Ascending aorta (tissue), 2 donors: ENCODE data around the gene NPS. TPM values are rescaled to one million over a fixed set of nuclear protein-coding genes. Genes with fewer than 3 reads are reported as not detected.

Experiments used
- DNase-seq, 2 donors: peaks; one replicate each; pipeline ENCODE4 v3.0.0-alpha.2; 2019; ENCODE audit warnings: low spot score in 2 of 2
- H3K27ac ChIP-seq, 2 donors: fragments of 200-600 bp; sonication (generic); one replicate each; pipeline ENCODE4 v1.5.1; 2016 to 2017; ENCODE audit warnings: mild to moderate bottlenecking in 1 of 2
- H3K27me3 ChIP-seq: fragments of 200-600 bp; sonication (generic); one replicate; pipeline ENCODE4 v1.5.1; 2017
- H3K36me3 ChIP-seq, 2 donors: fragments of 200-600 bp; sonication (generic); one replicate each; pipeline ENCODE4 v1.5.1; 2016
- H3K4me1 ChIP-seq, 2 donors: fragments of 200-600 bp; sonication (generic); one replicate each; pipeline ENCODE4 v1.5.1; 2016 to 2017; ENCODE audit warnings: mild to moderate bottlenecking in 1 of 2
- H3K4me3 ChIP-seq, 2 donors: fragments of 200-600 bp; sonication (generic); one replicate each; pipeline ENCODE4 v1.5.1; 2016 to 2017; ENCODE audit warnings: mild to moderate bottlenecking in 1 of 2
- H3K9me3 ChIP-seq, 2 donors: fragments of 200-600 bp; sonication (generic); one replicate each; pipeline ENCODE4 v1.5.1; 2016
- intact Hi-C: fragments of 100-400 bp; cut with DNase I; formaldehyde crosslinking; loops from one replicate; pipeline ENCODE4 v1.15.1; 2023
- total RNA-seq: library from RNA; depleted of rRNA; stranded (reverse); fragments of >200 nt; gene quantifications from one replicate; pipeline ENCODE4 v1.1.0, GENCODE V29; 2016
- TF ChIP-seq, protein P1 (sequence below), 3 experiments: fragments of 200-600 bp in 2 of 3; fragments of 450-650 bp in 1 of 3; sonication (generic) in 2 of 3; IDR thresholded peaks; one replicate each; pipeline ENCODE4 v1.5.1; 2016 to 2019; ENCODE audit warnings: antibody characterized with exemption in 3 of 3, mild to moderate bottlenecking in 1 of 3, moderate library complexity in 1 of 3

NPS gene
- total RNA-seq = not detected

- intact Hi-C loops = no loop called here
- DNase-seq = no peak
- TF ChIP-seq, protein P1, sequence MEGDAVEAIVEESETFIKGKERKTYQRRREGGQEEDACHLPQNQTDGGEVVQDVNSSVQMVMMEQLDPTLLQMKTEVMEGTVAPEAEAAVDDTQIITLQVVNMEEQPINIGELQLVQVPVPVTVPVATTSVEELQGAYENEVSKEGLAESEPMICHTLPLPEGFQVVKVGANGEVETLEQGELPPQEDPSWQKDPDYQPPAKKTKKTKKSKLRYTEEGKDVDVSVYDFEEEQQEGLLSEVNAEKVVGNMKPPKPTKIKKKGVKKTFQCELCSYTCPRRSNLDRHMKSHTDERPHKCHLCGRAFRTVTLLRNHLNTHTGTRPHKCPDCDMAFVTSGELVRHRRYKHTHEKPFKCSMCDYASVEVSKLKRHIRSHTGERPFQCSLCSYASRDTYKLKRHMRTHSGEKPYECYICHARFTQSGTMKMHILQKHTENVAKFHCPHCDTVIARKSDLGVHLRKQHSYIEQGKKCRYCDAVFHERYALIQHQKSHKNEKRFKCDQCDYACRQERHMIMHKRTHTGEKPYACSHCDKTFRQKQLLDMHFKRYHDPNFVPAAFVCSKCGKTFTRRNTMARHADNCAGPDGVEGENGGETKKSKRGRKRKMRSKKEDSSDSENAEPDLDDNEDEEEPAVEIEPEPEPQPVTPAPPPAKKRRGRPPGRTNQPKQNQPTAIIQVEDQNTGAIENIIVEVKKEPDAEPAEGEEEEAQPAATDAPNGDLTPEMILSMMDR (IDR thresholded peaks at IDR 0.05) = no peak
Observed at GRCh38 chr10:127549009-127549408, at the start of gene NPS. Gene NPS (plus strand): TSS chr10:127549309. CDS start chr10:127549369, 60 bp downstream.

GRCh38 chr10:127500127-127500526 is 49.0 kb upstream of the NPS start:
- Histone ChIP-seq H3K9me3 (no peaks in the 10 kb centered on the region), H3K27me3 (no peaks in the 10 kb centered on the region), H3K4me3 (no peak overlapping the region), H3K4me1 (no peaks in the 10 kb centered on the region), H3K27ac (no peak overlapping the region), H3K36me3 (no peaks in the 10 kb centered on the region)
- intact Hi-C loops = no loop called here
- DNase-seq = no peak
- TF ChIP-seq, protein P1 (IDR thresholded peaks at IDR 0.05) = no peak

More at GRCh38 chr10:127549009-127549408, at the start of gene NPS:
- H3K4me1 ChIP-seq = no peaks in the 10 kb centered on the region
- H3K4me3 ChIP-seq = no peak within 1 kb of the TSS
- H3K27me3 ChIP-seq = no peaks in the 10 kb centered on the region
- no peaks in the 10 kb centered on the region for H3K36me3 ChIP-seq
- peaks cover 0 to 6% of the 10 kb centered on the region in 2 donors for H3K9me3 ChIP-seq
- no peak within 1 kb of the TSS for H3K27ac ChIP-seq

- Histone ChIP-seq H3K36me3 (no peaks in the 10 kb centered on the region), H3K27me3 (no peaks in the 10 kb centered on the region), H3K4me3 (no peak overlapping the region), H3K4me1 (no peaks in the 10 kb centered on the region), H3K27ac (no peak overlapping the region), H3K9me3 (no peaks in the 10 kb centered on the region)
- TF ChIP-seq, protein P1 (IDR thresholded peaks at IDR 0.05) = no peak
- DNase-seq = no peak
- intact Hi-C loops = no loop called here
Observed at GRCh38 chr10:127506094-127506493, 43.0 kb upstream of the NPS start.

DNA sequence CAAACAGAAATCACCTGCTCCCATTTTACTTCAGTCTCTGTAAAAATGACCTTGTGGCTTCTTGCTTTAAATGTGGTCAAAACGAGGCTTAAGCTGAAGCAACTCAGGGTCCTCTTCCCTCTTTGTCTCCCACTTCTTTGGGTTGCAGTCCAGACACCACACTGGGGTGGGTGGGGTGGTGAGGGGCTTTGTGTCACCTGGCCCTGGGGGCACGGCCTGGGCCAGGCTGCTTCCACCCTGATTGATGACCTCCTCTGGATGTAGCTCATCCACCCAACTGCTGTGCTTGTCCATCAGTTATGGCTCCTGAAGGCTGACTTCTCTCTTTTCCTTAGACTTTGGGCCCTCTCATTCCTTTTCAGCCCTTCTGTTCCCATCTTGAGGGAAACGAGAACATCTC is 26.8 kb upstream of the NPS start:
- Histone ChIP-seq H3K4me3 (no peak overlapping the region), H3K27me3 (no peaks in the 10 kb centered on the region), H3K27ac (no peak overlapping the region), H3K9me3 (no peaks in the 10 kb centered on the region), H3K4me1 (no peaks in the 10 kb centered on the region), H3K36me3 (no peaks in the 10 kb centered on the region)
- TF ChIP-seq, protein P1 (IDR thresholded peaks at IDR 0.05) = no peak
- no peak for DNase-seq
- intact Hi-C loops = no loop called here

- DNase-seq = no peak
- H3K27me3 ChIP-seq = no peaks in the 10 kb centered on the region
- H3K27ac ChIP-seq = no peak overlapping the region
- no peaks in the 10 kb centered on the region for H3K4me1 ChIP-seq
- intact Hi-C loops = no loop called here
- no peaks in the 10 kb centered on the region for H3K36me3 ChIP-seq
- TF ChIP-seq, protein P1 (IDR thresholded peaks at IDR 0.05) = no peak
- no peak overlapping the region for H3K4me3 ChIP-seq
- H3K9me3 ChIP-seq = no peaks in the 10 kb centered on the region
Observed at GRCh38 chr10:127523476-127523875, 25.6 kb upstream of the NPS start.

DNA sequence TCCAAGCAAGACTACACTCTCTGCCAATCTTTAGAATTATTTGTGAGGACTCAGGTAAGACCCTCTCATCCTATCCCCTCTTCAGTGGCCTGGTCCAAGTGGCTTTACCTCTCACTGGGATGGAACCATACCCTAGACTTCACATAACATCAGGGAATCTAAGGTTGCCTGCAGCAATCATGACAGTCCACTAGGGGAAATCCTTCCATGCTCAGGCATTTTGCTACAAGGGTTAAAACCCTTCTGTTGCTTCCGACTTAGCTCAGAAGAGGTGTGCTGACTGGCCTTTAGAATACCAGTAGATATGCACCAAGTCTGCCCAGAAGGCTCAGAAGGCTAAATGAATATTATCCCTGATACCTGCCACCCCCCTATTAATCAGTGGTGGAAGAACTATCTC is 24.9 kb upstream of the NPS start:
- Histone ChIP-seq H3K9me3 (no peaks in the 10 kb centered on the region), H3K27ac (no peak overlapping the region), H3K4me3 (no peak overlapping the region), H3K36me3 (no peaks in the 10 kb centered on the region), H3K27me3 (no peaks in the 10 kb centered on the region), H3K4me1 (no peaks in the 10 kb centered on the region)
- TF ChIP-seq, protein P1 (IDR thresholded peaks at IDR 0.05) = no peak
- intact Hi-C loops = no loop called here
- DNase-seq = no peak
